AG09309 (cell line): ENCODE measurements around the gene APBB2.

Experiments
- DNase-seq: peaks from one replicate; pipeline ENCODE4 v3.0.0-alpha.2; 2010; ENCODE audit warnings: low read depth
- H3K4me3 ChIP-seq: 2 replicates; pipeline ENCODE4 v1.5.1; 2011; ENCODE audit warnings: mild to moderate bottlenecking, low read depth, low read length, moderate library complexity; ENCODE audit not compliant: control insufficient read depth
- TF ChIP-seq, protein P1 (sequence below): IDR thresholded peaks from 2 replicates; pipeline ENCODE4 v1.5.1; 2011; ENCODE audit warnings: mild to moderate bottlenecking, low read depth, low read length, inconsistent platforms; ENCODE audit not compliant: insufficient read depth, control insufficient read depth; ENCODE audit errors: missing control alignments

The APBB2 gene

DNA sequence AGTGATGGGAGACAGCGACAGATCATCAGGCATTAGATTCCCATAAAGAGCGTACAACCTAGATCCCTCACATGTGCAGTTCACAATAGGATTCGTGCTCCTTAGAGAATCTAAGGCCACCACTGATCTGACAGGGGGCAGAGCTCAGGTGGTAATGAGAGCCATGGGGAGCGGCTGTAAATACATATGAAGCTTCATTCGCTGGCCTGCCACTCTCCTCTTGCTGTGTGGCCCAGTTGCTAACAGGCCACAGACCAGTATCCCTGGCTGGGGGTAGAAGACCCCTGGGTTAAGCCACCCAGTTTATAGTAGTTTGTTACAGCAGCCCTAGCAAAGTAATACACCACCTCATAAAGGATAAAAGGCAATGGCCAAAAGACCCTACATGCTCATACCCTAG is 30.3 kb downstream of the APBB2 start:
- H3K4me3 ChIP-seq: no peak overlapping the region
- TF ChIP-seq, protein P1, sequence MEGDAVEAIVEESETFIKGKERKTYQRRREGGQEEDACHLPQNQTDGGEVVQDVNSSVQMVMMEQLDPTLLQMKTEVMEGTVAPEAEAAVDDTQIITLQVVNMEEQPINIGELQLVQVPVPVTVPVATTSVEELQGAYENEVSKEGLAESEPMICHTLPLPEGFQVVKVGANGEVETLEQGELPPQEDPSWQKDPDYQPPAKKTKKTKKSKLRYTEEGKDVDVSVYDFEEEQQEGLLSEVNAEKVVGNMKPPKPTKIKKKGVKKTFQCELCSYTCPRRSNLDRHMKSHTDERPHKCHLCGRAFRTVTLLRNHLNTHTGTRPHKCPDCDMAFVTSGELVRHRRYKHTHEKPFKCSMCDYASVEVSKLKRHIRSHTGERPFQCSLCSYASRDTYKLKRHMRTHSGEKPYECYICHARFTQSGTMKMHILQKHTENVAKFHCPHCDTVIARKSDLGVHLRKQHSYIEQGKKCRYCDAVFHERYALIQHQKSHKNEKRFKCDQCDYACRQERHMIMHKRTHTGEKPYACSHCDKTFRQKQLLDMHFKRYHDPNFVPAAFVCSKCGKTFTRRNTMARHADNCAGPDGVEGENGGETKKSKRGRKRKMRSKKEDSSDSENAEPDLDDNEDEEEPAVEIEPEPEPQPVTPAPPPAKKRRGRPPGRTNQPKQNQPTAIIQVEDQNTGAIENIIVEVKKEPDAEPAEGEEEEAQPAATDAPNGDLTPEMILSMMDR: no peak
- DNase-seq: no peak

DNA sequence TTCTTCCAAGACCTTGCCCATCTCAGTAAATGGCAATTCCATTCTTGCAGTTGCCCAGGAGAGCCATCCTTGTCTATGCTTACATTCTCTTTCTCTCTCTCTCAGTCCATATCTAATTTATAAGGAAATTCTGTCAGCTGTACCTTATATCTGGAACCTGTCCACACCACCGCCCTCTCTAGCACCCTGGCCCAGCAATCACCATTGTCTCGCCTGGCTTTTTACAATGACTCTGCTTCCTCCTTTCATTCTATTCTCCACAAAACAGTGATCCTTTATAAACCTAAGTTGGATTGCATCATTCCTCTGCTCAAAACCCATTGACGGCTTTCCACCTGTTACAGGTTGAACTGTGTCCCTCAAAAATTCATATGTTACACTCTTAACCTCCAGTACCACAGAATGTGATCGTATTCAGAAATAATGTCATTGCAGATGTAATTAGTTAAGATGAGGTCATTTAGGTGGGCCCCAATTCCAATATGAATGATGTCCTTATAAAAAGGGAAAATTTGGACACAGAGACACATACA is 31.3 kb downstream of the APBB2 start:
- TF ChIP-seq, protein P1: no peak
- no peak for DNase-seq
- H3K4me3 ChIP-seq: no peak overlapping the region

DNA sequence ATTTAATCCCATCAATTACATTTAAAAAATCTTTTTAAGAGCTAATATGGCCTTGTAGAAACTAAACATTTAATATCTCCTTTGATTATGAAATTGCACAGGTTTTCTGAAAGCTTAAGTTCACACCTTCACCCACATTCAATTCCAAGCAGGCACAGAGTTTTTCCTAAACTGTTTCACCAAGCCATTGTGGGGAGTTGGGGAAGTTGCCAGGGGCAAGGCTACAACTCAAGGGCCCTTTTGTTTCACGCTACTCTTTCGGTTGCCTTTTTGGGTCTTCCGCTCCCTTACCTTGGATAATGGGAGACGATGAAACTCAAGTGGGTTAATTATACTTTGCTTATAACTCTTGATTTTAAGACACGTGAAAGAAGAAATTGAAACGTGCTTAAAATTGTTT is 33.3 kb downstream of the APBB2 start:
- TF ChIP-seq, protein P1: no peak
- H3K4me3 ChIP-seq: no peak overlapping the region
- no peak for DNase-seq

- TF ChIP-seq, protein P1: no peak
- no peak overlapping the region for H3K4me3 ChIP-seq
- no peak for DNase-seq
Measured at GRCh38 chr4:41179498-41180195, 34.7 kb downstream of the APBB2 start.

- H3K4me3 ChIP-seq: no peak overlapping the region
- TF ChIP-seq, protein P1: no peak
- DNase-seq: peak; percentile 79
Measured at GRCh38 chr4:41178372-41179370, 35.7 kb downstream of the APBB2 start.

DNA sequence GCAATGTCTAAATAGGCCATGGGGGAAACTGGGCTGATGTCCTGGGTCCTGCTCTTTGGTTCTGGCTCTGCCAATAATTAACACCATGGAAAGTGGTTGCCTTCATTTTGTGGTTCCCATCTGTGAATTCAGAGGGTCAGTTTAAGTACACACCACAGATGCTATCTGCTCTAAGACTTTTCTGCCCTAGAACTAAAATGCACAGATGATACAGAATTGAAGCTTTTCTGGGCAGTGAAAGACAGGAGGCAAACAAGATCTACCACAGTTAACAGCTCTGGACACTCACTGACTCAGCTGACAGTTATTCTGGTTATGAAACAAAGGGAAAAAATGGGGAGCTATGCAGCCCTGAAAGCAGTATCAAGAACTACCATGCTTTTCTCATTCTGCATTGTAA is 37.3 kb downstream of the APBB2 start:
- H3K4me3 ChIP-seq: no peak overlapping the region
- DNase-seq: peak; percentile 59
- TF ChIP-seq, protein P1: peak; percentile 46
